ENCODE results near the gene ACAD9. TPM values are rescaled to one million over a fixed set of nuclear protein-coding genes. Genes with fewer than 3 reads are reported as not detected.

Gene ACAD9
- total and polyA plus RNA-seq, 2 of the 13 experiments (the other 11 are each of a cell fraction or from before 2014, with no cell fraction given), result 15.3 to 38.2 TPM

GRCh38 chr3:128879125-128879969 lies at the start of gene ACAD9 (continued):
- TF ChIP-seq TBL1XR1 (IDR thresholded peaks at IDR 0.05; ENCODE audit: borderline replicate concordance, low read length, partially characterized antibody) (peak; percentile 61), ATF2 (CRISPR knock-in tag; IDR thresholded peaks at IDR 0.05) (peak; percentile 98), STAT6 (CRISPR knock-in tag; IDR thresholded peaks at IDR 0.05; ENCODE audit: borderline replicate concordance) (peak; percentile 91; the same call in 1 of the 2 replicates), TBP (CRISPR knock-in tag; IDR thresholded peaks at IDR 0.05) (no peak), HDAC6 (IDR thresholded peaks at IDR 0.05; ENCODE audit: low read depth, low read length) (no peak), PAWR (CRISPR knock-in tag; IDR thresholded peaks at IDR 0.05; ENCODE audit: borderline replicate concordance) (no peak), ZNF567 (CRISPR knock-in tag; IDR thresholded peaks at IDR 0.05; ENCODE audit: borderline replicate concordance) (no peak), SP5 (CRISPR knock-in tag; IDR thresholded peaks at IDR 0.05; ENCODE audit: borderline replicate concordance, low read depth) (peak; percentile 43), FIP1L1 (IDR thresholded peaks at IDR 0.05; ENCODE audit: borderline replicate concordance, insufficient read depth, low read depth, low read length) (no peak), DNMT3B (CRISPR knock-in tag; conservative IDR thresholded peaks at IDR 0.05) (0 out of 2 replicates have a peak, but pooled peaks have one; percentile 6), HMG20A (CRISPR knock-in tag; IDR thresholded peaks at IDR 0.05; ENCODE audit: borderline replicate concordance) (no peak; the same call in 1 of the 2 replicates), ZFYVE20 (CRISPR knock-in tag; IDR thresholded peaks at IDR 0.05; ENCODE audit: borderline replicate concordance, low read depth) (no peak), FOXP1 (IDR thresholded peaks at IDR 0.05) (no peak), FOXP1 (CRISPR knock-in tag; IDR thresholded peaks at IDR 0.05) (0 out of 2 replicates have a peak, but pooled peaks have one; percentile 12), TEAD3 (CRISPR knock-in tag; optimal IDR thresholded peaks at IDR 0.05; ENCODE audit: borderline replicate concordance) (peak; percentile 72), ZNF564 (CRISPR knock-in tag; IDR thresholded peaks at IDR 0.05) (0 out of 2 replicates have a peak, but pooled peaks have one; percentile 76)
- TF ChIP-seq, protein P1, sequence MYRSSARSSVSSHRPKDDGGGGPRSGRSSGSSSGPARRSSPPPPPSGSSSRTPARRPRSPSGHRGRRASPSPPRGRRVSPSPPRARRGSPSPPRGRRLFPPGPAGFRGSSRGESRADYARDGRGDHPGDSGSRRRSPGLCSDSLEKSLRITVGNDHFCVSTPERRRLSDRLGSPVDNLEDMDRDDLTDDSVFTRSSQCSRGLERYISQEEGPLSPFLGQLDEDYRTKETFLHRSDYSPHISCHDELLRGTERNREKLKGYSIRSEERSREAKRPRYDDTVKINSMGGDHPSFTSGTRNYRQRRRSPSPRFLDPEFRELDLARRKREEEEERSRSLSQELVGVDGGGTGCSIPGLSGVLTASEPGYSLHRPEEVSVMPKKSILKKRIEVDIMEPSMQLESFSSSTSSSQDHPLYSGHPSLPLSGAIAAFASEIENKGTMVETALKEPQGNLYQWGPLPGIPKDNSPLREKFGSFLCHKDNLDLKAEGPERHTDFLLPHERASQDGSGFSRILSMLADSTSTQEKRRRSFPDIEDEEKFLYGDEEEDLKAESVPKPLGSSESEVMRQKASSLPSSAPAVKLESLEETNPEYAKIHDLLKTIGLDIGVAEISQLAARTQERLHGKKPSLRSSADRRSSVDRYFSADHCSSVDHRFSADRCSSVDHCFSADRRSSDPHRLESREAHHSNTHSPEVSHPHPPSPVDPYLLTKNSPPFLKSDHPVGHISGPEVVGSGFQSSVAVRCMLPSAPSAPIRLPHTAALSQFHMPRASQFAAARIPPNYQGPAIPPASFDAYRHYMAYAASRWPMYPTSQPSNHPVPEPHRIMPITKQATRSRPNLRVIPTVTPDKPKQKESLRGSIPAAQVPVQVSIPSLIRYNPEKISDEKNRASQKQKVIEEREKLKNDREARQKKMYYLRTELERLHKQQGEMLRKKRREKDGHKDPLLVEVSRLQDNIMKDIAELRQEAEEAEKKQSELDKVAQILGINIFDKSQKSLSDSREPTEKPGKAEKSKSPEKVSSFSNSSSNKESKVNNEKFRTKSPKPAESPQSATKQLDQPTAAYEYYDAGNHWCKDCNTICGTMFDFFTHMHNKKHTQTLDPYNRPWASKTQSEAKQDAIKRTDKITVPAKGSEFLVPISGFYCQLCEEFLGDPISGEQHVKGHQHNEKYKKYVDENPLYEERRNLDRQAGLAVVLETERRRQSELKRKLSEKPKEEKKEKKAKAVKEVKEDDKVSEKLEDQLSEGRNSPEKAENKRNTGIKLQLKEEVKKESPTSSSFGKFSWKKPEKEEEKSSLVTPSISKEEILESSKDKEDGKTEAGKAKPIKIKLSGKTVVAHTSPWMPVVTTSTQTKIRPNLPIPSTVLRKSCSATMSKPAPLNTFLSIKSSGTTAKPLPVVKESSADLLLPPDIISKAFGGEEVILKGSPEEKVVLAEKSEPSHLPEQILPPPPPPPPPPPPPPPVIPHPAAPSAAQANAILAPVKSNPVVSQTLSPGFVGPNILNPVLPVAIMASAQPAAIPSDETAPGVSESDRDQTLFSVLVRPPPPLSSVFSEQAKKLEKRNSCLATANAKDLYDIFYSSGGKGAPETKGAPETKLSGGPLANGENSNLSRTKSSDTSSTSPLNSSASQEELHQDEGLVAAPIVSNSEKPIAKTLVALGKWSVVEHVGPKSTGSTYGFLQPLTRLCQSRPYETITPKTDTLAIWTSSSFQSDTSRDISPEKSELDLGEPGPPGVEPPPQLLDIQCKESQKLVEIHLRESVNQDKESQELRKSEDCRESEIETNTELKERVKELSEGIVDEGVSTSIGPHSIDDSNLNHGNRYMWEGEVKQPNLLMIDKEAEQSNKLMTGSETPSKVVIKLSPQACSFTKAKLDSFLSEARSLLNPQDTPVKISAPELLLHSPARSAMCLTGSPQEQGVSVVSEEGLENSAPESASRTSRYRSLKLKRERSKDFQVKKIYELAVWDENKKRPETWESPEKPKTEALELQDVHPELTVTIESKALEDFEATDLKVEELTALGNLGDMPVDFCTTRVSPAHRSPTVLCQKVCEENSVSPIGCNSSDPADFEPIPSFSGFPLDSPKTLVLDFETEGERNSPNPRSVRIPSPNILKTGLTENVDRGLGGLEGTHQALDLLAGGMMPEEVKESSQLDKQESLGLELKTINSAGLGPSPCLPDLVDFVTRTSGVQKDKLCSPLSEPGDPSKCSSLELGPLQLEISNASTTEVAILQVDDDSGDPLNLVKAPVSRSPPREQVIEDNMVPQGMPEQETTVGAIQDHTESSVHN (CRISPR knock-in tag; IDR thresholded peaks at IDR 0.05), result no peak

Measured in HepG2 (cell line).